GM23248 (cell line): ENCODE measurements around the gene PRSS33. TPM values are rescaled to one million over a fixed set of nuclear protein-coding genes. Genes with fewer than 3 reads are reported as not detected.

Experiments used
- DNase-seq: peaks from one replicate; pipeline ENCODE4 v3.0.0-alpha.2; 2015
- H2AFZ ChIP-seq: fragments of 200-600 bp; sonication (generic); 2 replicates; pipeline ENCODE4 v1.6.1; 2016; ENCODE audit warnings: antibody characterized with exemption
- H3F3A ChIP-seq: fragments of 200-600 bp; sonication (generic); 2 replicates; pipeline ENCODE4 v1.6.1; 2016; ENCODE audit warnings: mild to moderate bottlenecking, antibody characterized with exemption, mixed run types; ENCODE audit not compliant: insufficient read depth
- H3K27ac ChIP-seq: fragments of 200-600 bp; sonication (generic); 2 replicates; pipeline ENCODE4 v1.5.1; 2016; ENCODE audit warnings: mild to moderate bottlenecking
- H3K27me3 ChIP-seq: fragments of 200-600 bp; sonication (generic); replicated peaks from 2 replicates; pipeline ENCODE4 v1.6.1; 2016; ENCODE audit warnings: mild to moderate bottlenecking; ENCODE audit not compliant: insufficient read depth
- H3K36me3 ChIP-seq: fragments of 200-600 bp; sonication (generic); 2 replicates; pipeline ENCODE4 v1.6.1; 2016; ENCODE audit warnings: low read depth, mild to moderate bottlenecking
- H3K4me1 ChIP-seq: fragments of 200-600 bp; sonication (generic); 2 replicates; pipeline ENCODE4 v1.6.1; 2016; ENCODE audit warnings: mild to moderate bottlenecking; ENCODE audit not compliant: insufficient read depth
- H3K4me2 ChIP-seq: fragments of 200-600 bp; sonication (generic); one replicate; pipeline ENCODE4 v1.6.1; 2016; ENCODE audit warnings: mild to moderate bottlenecking; ENCODE audit not compliant: unreplicated experiment
- H3K4me3 ChIP-seq: fragments of 200-600 bp; sonication (generic); 2 replicates; pipeline ENCODE4 v1.5.1; 2016; ENCODE audit warnings: mild to moderate bottlenecking
- H3K79me2 ChIP-seq: fragments of 200-600 bp; sonication (generic); 2 replicates; pipeline ENCODE4 v1.6.1; 2016; ENCODE audit warnings: mild to moderate bottlenecking; ENCODE audit not compliant: insufficient read depth
- H3K9ac ChIP-seq: fragments of 200-600 bp; sonication (generic); 2 replicates; pipeline ENCODE4 v1.6.1; 2016; ENCODE audit warnings: mild to moderate bottlenecking
- H3K9me2 ChIP-seq: fragments of 200-600 bp; sonication (generic); 2 replicates; pipeline ENCODE4 v1.6.1; 2016; ENCODE audit warnings: mixed run types, mild to moderate bottlenecking, moderate library complexity; ENCODE audit not compliant: insufficient read depth
- H3K9me3 ChIP-seq: fragments of 200-600 bp; sonication (generic); one replicate; pipeline ENCODE4 v1.6.1; 2017; ENCODE audit warnings: low read depth
- H4K20me1 ChIP-seq: fragments of 200-600 bp; sonication (generic); 2 replicates; pipeline ENCODE4 v1.6.0; 2016; ENCODE audit not compliant: insufficient read depth
- EZH2 ChIP-seq: fragments of 200-600 bp; sonication (generic); IDR thresholded peaks from 2 replicates; pipeline ENCODE4 v1.6.1; 2018; ENCODE audit warnings: antibody characterized with exemption, mild to moderate bottlenecking; ENCODE audit not compliant: insufficient read depth, poor library complexity, severe bottlenecking
- EZH2phosphoT487 ChIP-seq: fragments of 200-600 bp; sonication (generic); IDR thresholded peaks from 2 replicates; pipeline ENCODE4 v1.6.1; 2018; ENCODE audit warnings: antibody characterized with exemption, moderate library complexity, mild to moderate bottlenecking, low read depth; ENCODE audit not compliant: insufficient read depth
- WGBS, 2 experiments: methylation state at CpG; one replicate each; pipeline ENCODE4 v1.1.6; 2015 to 2017; ENCODE audit warnings: low lambda C conversion rate in 2 of 2, low coverage in 1 of 2; ENCODE audit errors: missing lambda C conversion rate in 2 of 2; 5-methylcytosine and 5-hydroxymethylcytosine counted together
- in situ Hi-C: fragments of 300-500 bp; cut with MboI; formaldehyde crosslinking; loops from 2 replicates; pipeline ENCODE4 v1.15.0; 2020
- polyA plus RNA-seq: library from polyadenylated mRNA; unstranded; fragments of >200 nt; fragmentation: Nextera tagmentation; extraction: Ambion mirVana; gene quantifications from 2 replicates; pipeline ENCODE4 v1.2.1, GENCODE V29; 2016
- total RNA-seq: library from RNA; depleted of rRNA; stranded (reverse); fragments of >200 nt; shearing (Covaris generic); gene quantifications from 2 replicates; pipeline ENCODE4 v1.2.3, GENCODE V29; 2014

PRSS33 gene
- total and polyA plus RNA-seq, 2 experiments from 2014 or later, result not detected

- Histone ChIP-seq H3K9me3 (no peaks in the 10 kb centered on the region), H3K27ac (no peak overlapping the region), H3K9me2 (no peaks in the 10 kb centered on the region), H3K4me3 (no peak overlapping the region), H3K9ac (no peak overlapping the region), H3K27me3 (peaks cover 16% of the 10 kb centered on the region), H3F3A (no peaks in the 10 kb centered on the region), H2AFZ (no peak overlapping the region), H3K36me3 (no peaks in the 10 kb centered on the region), H3K4me2 (no peak overlapping the region), H3K4me1 (no peaks in the 10 kb centered on the region), H3K79me2 (no peaks in the 10 kb centered on the region), H4K20me1 (no peaks in the 10 kb centered on the region)
- WGBS, 2 experiments, result 78 to 80% methylated on average over 17 of the region's 17 CpGs
- in situ Hi-C loops, result no loop called here
- DNase-seq, result no peak
- TF ChIP-seq EZH2, result no peak
- no peak for TF ChIP-seq EZH2phosphoT487
Measured at GRCh38 chr16:2828876-2829430, 41.6 kb upstream of the PRSS33 start.

DNA sequence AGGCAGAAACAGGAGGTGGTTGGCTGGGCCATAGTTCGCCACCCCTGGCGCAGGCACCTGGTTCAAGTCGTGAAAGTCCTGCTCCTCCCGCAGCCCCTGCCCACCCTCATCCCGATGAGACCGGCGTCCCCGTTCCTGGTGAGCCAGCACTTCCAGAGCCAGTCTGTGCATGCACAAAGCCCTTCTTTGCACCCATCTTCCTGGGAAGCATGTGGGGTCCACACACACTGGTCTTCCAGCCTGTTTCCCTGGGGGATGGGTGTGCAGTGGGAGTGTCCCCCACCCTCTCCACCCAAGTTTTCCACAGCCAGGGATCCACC lies 41.1 kb upstream of the PRSS33 start:
- H2AFZ ChIP-seq, result no peak overlapping the region
- H3K4me2 ChIP-seq, result no peak overlapping the region
- no peaks in the 10 kb centered on the region for H3K36me3 ChIP-seq
- H3K9me3 ChIP-seq, result no peaks in the 10 kb centered on the region
- H3K79me2 ChIP-seq, result no peaks in the 10 kb centered on the region
- no peak for DNase-seq
- in situ Hi-C loops, result no loop called here
- 70 to 73% methylated on average over 8 of the region's 8 CpGs for WGBS, 2 experiments
- H3K4me1 ChIP-seq, result no peaks in the 10 kb centered on the region
- no peak overlapping the region for H3K9ac ChIP-seq
- no peak overlapping the region for H3K4me3 ChIP-seq
- H3F3A ChIP-seq, result no peaks in the 10 kb centered on the region; the same call in 1 of the 2 replicates
- no peaks in the 10 kb centered on the region for H3K9me2 ChIP-seq
- no peak overlapping the region for H3K27ac ChIP-seq
- no peak for TF ChIP-seq EZH2
- no peak for TF ChIP-seq EZH2phosphoT487
- H4K20me1 ChIP-seq, result no peaks in the 10 kb centered on the region
- peaks cover 16% of the 10 kb centered on the region for H3K27me3 ChIP-seq

GRCh38 chr16:2827831-2828520 lies 40.6 kb upstream of the PRSS33 start:
- H3F3A ChIP-seq, result no peaks in the 10 kb centered on the region; the same call in 1 of the 2 replicates
- no peak overlapping the region for H2AFZ ChIP-seq
- WGBS, 2 experiments, result 52 to 61% methylated on average over 14 of the region's 14 CpGs
- H3K9me3 ChIP-seq, result no peaks in the 10 kb centered on the region
- H3K4me2 ChIP-seq, result no peak overlapping the region
- no peak for TF ChIP-seq EZH2phosphoT487
- no peak for TF ChIP-seq EZH2
- no peak for DNase-seq
- H3K36me3 ChIP-seq, result no peaks in the 10 kb centered on the region
- no peak overlapping the region for H3K4me3 ChIP-seq
- H4K20me1 ChIP-seq, result no peaks in the 10 kb centered on the region
- H3K79me2 ChIP-seq, result no peaks in the 10 kb centered on the region
- peaks cover 17% of the 10 kb centered on the region for H3K27me3 ChIP-seq
- no peaks in the 10 kb centered on the region for H3K9me2 ChIP-seq
- no peak overlapping the region for H3K9ac ChIP-seq
- no peaks in the 10 kb centered on the region for H3K4me1 ChIP-seq
- in situ Hi-C loops, result no loop called here
- no peak overlapping the region for H3K27ac ChIP-seq

GRCh38 chr16:2827374-2827791 lies 40.0 kb upstream of the PRSS33 start:
- Histone ChIP-seq H3K27me3 (peaks cover 23% of the 10 kb centered on the region), H3K4me2 (no peak overlapping the region), H2AFZ (no peak overlapping the region), H3K4me3 (no peak overlapping the region), H3K9ac (no peak overlapping the region), H3K79me2 (no peaks in the 10 kb centered on the region), H3K36me3 (no peaks in the 10 kb centered on the region), H3K9me2 (no peaks in the 10 kb centered on the region), H4K20me1 (no peaks in the 10 kb centered on the region), H3K9me3 (no peaks in the 10 kb centered on the region), H3K4me1 (no peaks in the 10 kb centered on the region), H3F3A (no peaks in the 10 kb centered on the region; the same call in 1 of the 2 replicates), H3K27ac (no peak overlapping the region)
- DNase-seq, result no peak
- no peak for TF ChIP-seq EZH2phosphoT487
- TF ChIP-seq EZH2, result no peak
- WGBS, 2 experiments, result 65 to 72% methylated on average over 15 of the region's 15 CpGs
- in situ Hi-C loops, result no loop called here
